Endothelial cell of umbilical vein (primary cell): Measurements from ENCODE around the gene MTRF1L.

Experiments used
- EZH2 ChIP-seq: IDR thresholded peaks from 2 replicates; pipeline ENCODE4 v1.6.1; 2012; ENCODE audit warnings: borderline replicate concordance, low read depth, mild to moderate bottlenecking, moderate library complexity, low read length, inconsistent platforms; ENCODE audit not compliant: severe bottlenecking
- FOS ChIP-seq: IDR thresholded peaks from 2 replicates; pipeline ENCODE4 v1.6.1; 2011; ENCODE audit warnings: mild to moderate bottlenecking, low read length, moderate library complexity, borderline replicate concordance; ENCODE audit not compliant: insufficient read depth
- MYC ChIP-seq: IDR thresholded peaks from one replicate; pipeline ENCODE4 v1.6.1; 2011; ENCODE audit warnings: mild to moderate bottlenecking, low read depth, low read length
- TF ChIP-seq, protein P1 (sequence below), 2 donors: IDR thresholded peaks; 1 replicate in 1 of 2; 2 replicates in 1 of 2; pipeline ENCODE4 v1.5.1; 2011; ENCODE audit warnings: low read length in 2 of 2, mild to moderate bottlenecking in 2 of 2, moderate library complexity in 2 of 2, control low read depth in 1 of 2, inconsistent platforms in 1 of 2, low read depth in 1 of 2; ENCODE audit not compliant: insufficient read depth in 1 of 2; ENCODE audit errors: extremely low read depth in 1 of 2
- TF ChIP-seq, protein P2 (sequence below): IDR thresholded peaks from 2 replicates; pipeline ENCODE4 v1.6.1; 2011; ENCODE audit not compliant: insufficient read depth, insufficient read length

DNA sequence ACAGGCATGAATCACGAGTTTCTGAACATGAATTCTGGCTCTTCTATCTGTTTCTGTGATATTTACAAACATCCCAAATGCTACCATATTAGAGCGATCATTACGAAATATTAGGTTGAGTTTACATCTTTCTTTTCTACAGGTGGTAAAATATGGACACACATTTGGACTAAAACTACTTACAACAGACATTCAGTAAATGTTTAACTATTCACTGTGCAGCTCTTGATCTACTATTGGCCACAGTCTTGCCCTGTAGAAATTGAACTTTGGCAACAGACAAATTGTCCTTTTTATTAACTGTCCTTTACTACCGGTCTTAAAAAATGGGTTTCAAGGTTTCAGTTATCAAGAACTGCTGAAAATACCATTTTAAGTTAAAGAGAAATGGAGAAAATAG is 26.5 kb upstream of the MTRF1L start:
- TF ChIP-seq, protein P1, sequence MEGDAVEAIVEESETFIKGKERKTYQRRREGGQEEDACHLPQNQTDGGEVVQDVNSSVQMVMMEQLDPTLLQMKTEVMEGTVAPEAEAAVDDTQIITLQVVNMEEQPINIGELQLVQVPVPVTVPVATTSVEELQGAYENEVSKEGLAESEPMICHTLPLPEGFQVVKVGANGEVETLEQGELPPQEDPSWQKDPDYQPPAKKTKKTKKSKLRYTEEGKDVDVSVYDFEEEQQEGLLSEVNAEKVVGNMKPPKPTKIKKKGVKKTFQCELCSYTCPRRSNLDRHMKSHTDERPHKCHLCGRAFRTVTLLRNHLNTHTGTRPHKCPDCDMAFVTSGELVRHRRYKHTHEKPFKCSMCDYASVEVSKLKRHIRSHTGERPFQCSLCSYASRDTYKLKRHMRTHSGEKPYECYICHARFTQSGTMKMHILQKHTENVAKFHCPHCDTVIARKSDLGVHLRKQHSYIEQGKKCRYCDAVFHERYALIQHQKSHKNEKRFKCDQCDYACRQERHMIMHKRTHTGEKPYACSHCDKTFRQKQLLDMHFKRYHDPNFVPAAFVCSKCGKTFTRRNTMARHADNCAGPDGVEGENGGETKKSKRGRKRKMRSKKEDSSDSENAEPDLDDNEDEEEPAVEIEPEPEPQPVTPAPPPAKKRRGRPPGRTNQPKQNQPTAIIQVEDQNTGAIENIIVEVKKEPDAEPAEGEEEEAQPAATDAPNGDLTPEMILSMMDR (IDR thresholded peaks at IDR 0.05; ENCODE audit: extremely low read depth in 1 of 2, insufficient read depth in 1 of 2, low read depth in 1 of 2, low read length in 2 of 2), result no peak
- TF ChIP-seq MYC, result no peak
- TF ChIP-seq EZH2, result no peak
- no peak for TF ChIP-seq FOS
- TF ChIP-seq, protein P2, sequence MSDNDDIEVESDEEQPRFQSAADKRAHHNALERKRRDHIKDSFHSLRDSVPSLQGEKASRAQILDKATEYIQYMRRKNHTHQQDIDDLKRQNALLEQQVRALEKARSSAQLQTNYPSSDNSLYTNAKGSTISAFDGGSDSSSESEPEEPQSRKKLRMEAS, result no peak
